Measurements from ENCODE around the gene BHMT2.

The BHMT2 gene, protein sequence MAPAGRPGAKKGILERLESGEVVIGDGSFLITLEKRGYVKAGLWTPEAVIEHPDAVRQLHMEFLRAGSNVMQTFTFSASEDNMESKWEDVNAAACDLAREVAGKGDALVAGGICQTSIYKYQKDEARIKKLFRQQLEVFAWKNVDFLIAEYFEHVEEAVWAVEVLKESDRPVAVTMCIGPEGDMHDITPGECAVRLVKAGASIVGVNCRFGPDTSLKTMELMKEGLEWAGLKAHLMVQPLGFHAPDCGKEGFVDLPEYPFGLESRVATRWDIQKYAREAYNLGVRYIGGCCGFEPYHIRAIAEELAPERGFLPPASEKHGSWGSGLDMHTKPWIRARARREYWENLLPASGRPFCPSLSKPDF

DNA sequence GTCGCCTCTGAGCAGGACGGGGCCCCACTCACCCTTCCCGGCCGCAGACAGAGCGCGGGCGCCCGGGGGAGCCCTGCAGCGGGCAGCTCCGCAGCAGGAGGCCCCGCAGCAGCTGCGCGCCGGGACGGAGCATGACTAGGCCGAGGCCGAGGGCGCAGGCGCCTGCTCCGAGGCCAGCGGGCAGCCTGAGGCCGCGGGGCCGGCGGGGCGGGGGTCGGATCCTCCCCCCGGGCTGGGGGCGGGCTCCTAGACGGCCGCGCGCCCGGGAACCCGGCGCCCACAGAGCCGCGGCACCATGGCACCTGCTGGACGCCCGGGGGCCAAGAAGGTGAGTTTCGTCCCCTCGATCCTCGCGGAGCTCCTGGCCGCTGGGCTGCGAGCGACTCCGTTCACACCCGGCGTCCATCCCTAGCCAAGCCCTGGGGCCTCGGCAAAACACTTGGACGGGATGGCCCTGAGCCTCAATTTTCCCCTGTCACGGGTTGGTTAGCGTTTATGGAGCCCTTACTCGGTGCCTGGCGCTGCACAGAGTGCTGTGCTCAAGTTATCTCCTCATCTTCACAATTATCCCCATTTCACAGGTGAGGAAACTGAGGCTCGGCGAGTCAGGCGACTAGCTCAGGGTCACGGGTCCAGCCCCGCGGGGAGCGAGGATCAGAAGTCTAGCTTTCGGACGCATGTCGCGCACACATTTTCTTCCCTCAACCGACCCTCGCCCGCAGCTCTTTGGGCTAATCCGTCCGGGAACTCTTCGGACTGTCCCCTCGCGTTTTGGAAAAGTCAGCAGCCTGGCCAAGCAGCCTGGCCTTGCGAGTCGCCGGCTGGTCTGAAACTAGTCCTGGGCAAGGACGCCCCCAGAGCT, at the start of gene BHMT2, which contains the start of gene DMGDH:
Gene BHMT2, plus strand, starts transcription at position 280 of the 862 bp plus-strand sequence. Its CDS starts 16 bp downstream, at position 296.
Gene DMGDH, minus strand, starts transcription at position 187 of the 862 bp plus-strand sequence. Its CDS starts 54 bp downstream, at position 133.
- DNase-seq = no peak

DNA sequence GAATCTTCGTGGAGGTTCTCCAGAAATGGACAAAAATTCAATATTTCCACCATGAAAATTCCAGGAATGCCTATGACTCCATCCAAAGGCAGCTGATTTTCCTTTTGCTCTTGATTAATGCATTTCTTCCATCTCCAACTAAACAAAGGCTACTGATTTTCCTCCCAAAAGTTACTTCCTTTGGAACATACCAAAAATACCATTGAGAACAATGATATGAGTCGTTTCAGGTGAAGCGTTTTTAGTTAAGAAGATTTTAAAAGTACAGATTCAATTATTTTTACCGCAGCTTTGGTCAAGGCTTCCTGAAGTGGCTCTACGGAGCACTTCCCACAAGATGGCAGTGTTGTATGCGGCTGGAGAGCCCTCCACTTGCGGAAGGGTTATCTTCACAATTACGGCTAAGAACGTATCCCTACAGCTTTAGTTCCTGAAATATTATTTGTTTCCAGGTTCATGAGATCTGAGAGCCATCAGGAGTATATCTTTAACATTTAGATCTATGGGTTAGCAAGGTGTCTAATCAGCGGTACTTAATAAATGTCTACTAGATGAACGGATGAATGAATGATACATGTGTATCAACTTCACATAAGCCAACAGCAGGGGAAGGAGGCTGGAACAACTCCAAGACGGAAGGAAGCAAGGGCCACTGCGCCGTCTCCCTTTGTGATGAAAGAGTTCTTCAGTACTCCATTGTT, 48.6 kb upstream of the BHMT2 start:
- peak; percentile 35 for DNase-seq

DNA sequence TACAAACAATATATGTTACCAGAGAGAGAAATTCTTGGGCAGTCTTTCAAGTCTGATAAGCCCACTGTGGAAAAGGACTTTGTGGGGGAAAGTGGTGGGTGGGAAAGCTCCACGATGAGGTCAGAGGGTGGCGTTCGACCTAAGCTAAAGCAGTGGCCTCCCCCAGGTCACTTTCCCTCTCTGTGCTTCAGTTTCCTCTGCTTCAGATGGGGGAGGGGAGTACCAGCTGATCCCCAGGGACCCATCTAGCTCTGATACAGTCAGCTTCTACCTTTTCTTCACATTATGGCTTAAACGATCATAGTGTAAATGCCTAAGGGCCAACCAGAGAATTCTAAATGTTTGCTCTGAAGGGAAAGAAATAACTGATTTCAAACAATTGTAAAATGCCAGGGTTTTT, 47.8 kb upstream of the BHMT2 start:
- no peak for DNase-seq

DNA sequence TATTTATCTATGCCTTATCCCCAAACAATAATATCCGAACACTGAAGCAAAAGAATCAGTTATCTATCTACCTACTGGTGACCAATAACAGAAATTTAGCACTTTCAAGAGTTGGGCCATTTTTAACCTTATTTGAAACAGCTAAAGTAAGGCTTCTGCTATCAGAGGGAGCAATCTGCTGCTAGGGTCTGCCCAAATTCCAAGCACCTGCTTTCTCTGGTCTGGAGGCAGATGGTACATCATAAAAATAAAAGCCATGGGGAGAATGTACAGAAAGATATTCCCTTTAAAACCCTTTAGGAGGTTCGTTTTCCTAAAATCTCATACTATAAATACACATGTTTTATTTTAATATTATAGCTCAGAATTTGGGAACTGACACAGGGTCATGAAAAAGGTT, 46.8 kb upstream of the BHMT2 start:
- DNase-seq = no peak

DNA sequence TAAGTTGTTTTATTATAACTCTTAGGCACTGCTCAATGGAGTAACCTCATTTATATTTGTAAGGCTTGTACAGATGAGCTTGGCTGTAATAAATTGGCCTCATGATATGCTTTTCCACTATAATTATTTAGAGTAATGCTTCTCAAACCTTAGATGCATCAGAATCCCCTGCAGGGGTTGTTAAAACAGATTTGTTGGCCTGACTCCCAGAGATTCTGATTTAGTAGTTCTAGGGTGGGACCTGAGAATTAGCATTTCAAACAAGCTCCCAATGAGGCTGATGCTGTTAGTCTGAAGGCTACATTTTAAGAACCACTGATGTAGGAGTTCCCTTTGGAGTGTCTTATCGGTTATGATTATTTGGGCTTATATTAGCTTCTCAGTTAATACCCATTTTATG, 46.2 kb upstream of the BHMT2 start:
- DNase-seq = no peak

DNA sequence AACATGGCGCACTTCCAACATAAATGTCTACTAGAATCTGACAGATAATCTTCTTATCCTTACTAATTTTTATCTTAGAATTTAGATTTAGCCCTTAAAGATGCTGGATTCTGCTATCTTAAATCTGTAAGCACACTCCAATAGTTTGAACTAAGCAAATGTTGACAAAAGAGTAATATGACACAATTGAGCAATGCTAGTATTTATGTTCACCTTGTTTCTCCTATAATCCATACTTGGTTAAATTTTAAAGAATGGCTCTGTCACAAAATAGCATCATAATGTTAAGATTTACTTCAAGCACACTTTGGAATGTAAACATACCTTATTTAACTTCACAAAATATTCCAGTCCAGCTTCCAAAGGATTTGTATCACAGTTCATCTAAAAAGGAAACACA, 45.6 kb upstream of the BHMT2 start:
- no peak for DNase-seq

DNA sequence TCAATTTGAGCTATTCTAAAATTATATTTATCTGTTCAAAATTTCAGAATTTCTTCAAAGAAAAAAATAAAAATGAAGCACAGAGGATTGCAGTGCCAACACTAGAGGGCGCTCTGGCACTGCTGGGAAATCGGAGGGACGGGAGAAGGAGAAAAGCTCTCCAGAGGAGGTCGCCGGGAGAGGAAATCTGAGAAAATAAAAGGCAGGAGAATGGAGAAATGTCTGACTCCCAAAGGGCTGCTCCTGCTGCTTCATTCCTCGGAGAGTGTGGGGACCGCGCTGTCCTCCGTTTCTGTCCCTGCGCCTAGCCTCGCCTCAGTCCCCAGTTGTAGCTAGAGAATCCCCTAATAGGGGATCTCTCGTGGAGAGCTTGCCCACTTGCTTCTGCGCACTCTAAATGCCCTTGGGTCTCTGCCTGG, 44.5 kb upstream of the BHMT2 start:
- peak; percentile 51 for DNase-seq

DNA sequence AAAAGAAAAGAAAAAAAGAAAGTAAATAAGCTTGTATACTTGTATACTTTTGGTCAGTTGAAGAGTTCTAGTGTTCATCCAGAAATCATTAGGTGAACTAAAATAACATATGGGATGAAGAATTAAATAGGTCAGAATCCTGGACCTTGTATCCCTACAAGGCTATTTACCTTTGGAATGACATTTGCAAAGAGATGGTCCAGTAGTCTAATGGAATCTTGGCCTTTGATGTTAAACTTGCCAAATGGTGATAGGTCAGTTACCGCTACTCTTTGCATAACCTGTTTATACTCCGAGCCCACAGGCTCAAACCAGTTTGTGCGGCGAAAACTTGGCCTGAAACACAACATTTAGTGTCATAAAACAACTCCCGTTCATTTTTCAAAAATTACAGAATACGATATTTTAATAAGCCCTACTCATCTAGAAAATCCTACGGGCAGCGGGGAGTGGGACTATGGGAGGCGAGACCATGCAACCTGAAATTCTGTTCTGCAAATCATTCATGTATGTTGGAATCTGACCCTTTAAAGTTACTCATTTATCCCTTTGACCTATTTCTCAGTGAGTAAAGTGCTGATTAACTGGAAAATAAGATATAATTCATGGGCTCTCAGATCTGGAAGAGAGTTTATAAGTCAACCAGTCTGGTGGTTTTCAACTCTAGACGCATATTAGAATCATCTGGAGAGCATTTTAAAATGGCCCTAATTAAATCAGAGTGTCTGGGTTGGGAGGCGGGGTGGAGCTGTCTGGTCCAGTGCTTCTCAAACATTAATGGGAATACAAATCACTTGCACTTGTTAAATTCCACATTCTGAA, 38.7 kb upstream of the BHMT2 start:
- no peak for DNase-seq

DNA sequence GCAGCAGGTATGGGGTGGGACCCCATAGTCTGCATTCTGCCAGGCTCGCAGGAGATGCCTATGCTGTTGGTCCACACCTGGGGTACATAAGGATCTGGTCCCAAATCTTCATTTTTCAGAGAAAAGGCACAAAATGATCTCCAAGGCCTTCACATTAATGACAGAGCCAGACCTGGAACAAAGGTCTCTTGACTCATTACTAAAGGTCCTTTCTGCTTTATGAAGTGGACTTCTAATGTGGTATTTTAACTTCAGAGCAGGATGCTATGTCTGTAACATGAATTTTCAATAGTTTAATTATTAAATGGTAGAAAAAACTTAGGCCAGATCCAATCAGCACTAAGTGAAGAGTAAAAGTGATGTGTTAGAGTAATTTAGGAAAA, 38.1 kb upstream of the BHMT2 start:
- DNase-seq = no peak

DNA sequence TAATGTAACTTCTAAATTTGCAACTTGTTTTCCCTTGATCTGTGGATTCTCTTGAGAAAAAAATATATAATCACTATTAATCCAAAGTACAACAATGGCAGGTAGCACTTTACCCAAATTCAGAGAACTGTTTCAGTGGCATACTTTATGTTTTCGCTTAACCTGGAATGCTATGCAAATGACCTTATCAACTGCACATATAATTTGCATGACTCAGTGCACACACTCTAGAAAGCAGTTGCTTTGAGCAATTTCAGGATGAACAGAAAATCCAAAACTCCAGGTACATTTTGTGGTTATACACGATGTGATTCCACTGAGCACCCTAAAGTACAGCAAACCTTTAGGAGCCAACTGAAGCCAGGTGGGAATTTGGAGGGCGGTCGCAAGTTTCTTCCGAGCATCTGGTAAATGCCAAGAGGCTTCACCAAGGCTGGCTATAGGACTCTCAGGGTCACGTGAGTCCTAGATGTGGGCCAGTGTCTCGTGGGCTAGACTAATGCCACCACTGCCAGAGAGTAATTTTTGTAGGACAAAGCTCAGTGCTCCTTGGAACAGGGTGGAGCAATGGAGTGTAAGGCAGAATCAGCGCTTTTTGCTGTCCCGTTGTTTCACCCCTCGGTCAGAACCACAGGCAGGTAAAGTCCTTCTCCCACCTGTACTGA, 37.4 kb upstream of the BHMT2 start:
- no peak for DNase-seq

DNA sequence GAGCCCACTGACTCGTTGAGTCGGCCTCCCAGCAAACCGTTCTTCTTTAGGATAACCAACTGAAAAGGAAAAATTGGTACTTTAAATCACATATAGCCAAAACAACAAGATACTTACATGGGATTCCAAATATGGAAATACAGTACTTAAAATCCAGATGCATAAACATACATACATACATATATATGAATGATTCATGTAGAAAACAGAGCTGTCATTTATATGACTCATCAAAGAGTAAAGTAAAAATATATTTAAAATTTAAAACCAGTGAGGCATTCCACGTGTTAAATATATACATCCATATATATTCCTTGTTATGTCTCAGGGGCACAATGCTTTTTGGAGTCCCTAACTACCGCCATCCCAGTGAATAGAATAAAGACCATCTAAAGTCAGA, 36.8 kb upstream of the BHMT2 start:
- DNase-seq = no peak

DNA sequence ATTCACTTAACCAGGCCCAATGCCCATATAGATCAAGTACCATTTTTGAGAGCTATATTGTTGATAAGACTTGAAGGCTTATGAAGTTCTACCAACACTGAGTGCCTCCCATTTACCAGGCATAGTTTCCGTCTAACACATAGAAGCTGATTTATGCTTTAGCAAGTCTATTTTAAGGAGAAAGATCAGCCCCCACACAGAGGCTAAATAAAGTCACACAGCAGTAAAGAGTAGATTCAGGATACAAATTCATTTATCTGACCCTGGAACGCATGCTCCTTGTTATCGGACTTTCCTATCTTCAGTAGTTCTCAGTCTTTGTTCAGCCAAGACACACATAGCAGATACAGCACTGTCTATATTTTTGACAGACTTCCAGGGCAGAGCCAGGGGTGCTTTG, 34.3 kb upstream of the BHMT2 start:
- DNase-seq = no peak

DNA sequence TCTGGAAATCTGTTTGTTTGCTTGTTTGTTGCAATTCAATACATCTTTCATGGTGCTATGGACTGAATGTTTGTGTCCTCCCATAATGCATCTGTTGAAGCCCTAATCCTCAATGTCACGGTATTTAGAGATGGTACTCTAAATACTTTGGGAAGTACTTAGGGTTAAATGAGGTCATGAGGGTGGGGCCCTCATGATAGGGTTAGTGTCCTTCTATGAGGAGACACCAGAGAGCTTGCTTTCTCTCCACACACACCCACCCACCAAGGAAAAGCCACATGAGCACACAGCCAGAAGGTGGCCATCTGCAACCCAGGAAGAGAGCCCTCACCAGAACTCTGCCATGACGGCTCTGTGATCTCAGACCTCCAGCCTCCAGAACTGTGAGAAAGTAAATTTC, 32.8 kb upstream of the BHMT2 start:
- DNase-seq = no peak

DNA sequence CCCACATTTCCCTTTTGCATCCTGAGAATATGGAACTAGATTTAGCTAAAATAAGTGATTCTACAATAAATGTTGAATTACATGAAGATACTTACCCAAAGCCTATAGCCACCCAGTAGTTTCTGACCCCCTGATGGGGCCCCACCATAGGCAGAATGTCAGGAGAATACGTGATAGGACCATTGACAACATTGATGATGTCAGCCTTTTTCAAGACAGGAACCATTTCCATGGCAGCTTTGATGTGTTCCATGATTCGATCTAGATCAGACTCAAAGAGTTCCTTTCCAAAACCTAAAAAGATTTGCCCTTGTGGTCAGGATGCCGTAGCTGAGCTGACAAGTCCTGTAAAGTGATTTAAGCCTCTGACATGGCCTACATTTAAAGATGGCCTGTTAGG, 27.4 kb upstream of the BHMT2 start:
- DNase-seq = no peak

DNA sequence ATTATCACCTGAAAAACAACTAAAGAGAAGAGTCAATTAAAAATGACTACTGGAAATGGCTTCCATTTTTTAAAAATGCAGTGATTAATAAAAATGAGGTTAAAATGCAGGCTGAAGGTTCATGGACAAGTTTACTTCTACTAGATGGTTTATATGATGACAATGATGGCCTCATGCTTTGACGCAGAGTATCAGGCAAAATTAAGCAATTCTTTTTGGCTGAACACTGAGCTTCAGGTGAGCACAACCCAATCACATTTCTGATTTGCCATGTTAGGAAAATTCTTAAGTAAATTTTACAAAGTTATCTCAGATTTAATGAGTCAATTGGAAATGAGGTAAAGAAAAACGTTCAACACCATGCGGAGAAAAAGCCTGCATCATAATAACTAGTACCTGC, 22.4 kb upstream of the BHMT2 start:
- no peak for DNase-seq

DNA sequence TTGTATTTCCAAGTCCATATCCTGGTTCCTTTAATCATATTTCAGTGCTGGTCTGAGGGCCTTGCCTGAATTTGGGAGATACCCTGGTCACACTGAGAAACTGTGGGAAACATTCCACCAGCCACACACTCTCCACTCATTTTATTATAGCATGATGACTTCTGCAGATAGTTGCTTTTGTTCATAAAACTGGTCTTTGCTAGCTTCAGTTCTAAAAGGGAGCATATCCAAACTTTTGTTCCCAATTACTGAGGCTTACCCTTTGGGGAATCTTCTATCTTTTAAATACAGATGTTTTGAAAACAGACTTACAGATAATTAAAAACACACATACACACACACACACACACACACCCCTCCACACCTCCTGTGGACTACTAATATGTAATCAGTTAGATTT, 21.1 kb upstream of the BHMT2 start:
- no peak for DNase-seq

DNA sequence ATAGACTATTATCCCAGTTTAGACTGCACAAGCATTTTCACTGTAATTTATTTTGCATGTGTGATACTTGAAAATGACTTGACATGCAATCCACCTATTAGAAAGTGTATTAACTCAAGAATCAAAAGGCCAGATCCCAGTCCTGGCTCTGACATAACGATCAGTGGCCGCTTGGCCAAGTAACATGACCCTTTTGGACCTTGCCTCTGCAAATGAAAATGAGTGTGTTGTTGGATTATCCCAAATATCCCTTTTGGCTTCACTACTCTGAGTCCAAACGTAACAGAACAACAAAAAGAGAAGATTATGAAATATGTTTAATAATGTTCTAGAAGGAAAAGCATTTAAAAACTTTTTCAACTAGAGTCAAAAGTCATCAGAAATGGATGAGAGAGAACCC, 19.1 kb upstream of the BHMT2 start:
- no peak for DNase-seq

DNA sequence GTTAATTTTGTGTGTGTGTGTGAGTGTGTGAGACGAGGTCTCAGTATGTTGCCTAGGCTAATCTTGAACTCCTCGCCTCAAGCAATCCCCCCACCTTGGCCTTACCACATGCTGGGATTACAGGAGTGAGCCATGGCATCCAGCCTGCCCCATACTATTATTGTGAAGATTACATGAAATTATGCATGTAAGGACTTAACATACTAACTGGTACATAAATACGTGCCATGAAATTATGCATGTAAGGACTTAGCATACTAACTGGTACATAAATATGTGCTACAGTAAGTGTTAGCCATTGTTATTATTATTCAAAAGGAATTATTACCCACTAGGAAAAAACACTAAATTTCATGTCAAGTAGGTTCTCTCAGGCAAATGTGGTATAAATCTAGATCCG, 16.2 kb upstream of the BHMT2 start:
- DNase-seq = no peak

DNA sequence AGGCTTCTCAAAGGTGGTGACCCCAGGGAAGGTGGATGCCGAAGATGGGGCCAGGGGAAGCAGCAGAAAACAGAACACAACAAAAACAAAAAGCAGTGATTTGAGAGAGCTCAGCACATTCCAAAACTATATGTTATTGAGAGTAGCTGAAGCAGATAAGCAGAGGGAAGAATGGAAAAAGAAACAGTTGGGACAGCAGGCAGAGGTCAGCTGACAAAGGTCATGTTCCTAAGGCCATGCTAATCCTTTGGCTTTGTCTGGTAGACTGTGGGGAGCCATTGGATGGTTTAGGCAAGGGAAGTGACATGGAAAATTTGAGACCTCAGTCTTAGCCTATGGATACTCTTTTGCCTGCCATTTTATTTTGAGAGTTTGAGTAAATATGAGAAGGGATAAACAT, 14.6 kb upstream of the BHMT2 start:
- DNase-seq = no peak

DNA sequence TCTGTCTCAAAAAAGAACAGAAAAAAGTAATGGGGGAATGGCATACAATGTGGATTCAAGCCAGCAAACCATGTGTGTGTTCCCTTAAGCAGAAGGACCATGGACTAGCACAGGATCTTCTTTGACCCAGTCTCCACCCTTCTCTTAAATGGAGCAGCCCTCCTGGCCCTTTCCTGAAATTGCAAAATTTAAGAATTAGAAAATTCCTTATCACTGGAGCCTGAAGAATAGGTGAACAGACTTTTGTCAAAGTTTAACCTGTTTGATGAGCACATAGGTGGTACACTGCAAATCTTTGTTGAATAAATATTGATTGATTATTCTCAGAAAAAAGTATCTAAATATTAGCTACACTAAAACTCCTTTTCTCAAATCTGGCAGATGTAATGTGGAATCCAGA, 12.7 kb upstream of the BHMT2 start:
- no peak for DNase-seq

DNA sequence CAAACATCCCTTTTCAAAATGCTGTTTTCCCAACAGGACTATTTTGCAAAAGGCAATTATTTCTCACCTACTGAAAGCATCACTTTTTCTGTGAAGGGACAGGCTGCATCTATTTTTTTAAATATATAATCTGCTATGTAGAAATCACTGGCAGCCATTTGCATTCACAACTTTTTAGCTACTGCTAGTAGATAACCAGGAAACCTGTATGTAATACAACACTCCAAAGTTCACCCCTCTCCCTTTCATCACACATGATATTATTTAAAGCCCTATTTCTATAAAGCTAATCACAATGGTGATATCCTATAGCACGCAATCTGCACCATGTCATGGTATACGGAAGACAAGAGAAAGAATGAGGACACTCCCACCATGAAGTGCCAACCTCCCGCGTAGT, 9.9 kb upstream of the BHMT2 start:
- DNase-seq = no peak

DNA sequence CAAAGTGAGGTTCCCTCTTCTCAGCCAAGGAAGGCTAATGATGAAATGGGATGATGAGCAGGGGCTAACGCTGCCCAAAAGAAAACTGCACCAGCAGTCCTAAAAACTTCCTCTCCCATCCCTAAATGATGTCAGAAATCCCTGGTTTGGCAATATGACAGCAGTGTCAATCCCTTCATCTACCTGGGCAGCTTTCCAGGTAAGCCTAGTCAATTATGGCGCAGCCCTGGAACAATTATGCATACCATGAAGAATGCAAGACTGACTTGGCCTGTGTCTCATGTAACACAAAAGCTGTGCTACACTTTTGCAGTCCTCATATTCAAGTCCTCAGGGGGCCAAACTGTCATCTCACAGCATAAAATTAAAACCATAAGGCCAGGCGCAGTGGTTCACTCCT, 7.1 kb upstream of the BHMT2 start:
- DNase-seq = no peak
